Activated naive CD8-positive, alpha-beta T cell treated with anti-CD3 and anti-CD28 coated beads, Interleukin-2, amount 50 U/mL, for 16 hours (primary cell): ENCODE measurements around the gene RGS2.

Experiments used
- DNase-seq: peaks from one replicate; pipeline ENCODE4 v3.0.0-alpha.2; 2020; ENCODE audit warnings: low read depth, low spot score

RGS2 gene, protein sequence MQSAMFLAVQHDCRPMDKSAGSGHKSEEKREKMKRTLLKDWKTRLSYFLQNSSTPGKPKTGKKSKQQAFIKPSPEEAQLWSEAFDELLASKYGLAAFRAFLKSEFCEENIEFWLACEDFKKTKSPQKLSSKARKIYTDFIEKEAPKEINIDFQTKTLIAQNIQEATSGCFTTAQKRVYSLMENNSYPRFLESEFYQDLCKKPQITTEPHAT

DNA sequence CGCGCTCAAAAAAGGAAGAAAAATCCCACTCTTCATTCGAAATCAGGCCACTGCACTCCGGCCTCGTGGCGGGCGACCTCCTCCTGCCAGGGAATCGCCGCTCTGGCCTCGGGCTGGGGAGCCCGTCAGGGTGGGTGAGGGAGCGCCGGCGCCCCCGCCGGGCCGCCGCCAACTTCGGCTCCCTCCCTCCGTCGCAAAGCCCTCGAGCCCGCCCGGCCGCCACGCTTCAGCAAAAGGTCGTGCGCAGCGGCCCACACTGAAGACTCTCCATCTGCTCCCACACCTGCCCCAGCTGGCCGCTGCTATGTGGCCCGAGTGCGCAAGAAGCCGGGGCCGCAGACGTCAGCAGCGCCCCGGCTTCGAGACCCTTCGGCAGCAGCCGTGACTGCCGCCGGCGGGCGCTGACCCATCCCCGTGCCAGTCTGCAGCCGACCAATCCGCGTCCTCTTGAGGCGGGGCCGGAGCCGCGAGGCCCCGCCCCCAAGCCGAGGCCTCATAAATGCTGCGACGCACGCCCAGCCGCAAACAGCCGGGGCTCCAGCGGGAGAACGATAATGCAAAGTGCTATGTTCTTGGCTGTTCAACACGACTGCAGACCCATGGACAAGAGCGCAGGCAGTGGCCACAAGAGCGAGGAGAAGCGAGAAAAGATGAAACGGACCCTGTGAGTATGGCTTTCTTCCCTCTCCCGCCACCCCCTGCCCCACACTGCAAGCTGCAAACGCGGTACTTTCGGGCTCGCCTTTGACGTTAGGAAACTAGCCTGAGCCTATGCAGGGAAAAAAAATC lies at the start of gene RGS2:
Gene RGS2 (plus strand): TSS at position 522 of the 789 bp plus-strand sequence. CDS start 33 bp downstream, at position 555.
- DNase-seq: peak; percentile 61

DNA sequence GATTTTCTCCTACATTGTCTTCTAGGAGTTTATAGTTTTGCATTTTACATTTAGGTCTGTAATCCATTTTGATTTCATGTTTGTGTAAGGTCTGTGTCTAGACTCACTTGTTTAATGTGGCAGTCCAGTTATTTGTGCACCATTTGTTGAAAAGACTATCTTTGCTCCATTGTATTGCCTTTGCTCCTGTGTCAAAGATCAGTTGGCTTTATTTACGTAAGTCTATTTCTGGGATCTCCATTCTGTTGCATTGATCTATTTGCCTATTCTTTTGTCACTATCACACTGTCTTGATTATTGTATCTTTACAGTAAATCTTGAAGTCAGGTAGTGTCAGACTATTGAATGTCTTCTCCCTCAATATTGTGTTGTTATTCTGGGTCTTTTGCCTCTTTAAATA lies 49.7 kb upstream of the RGS2 start:
- no peak for DNase-seq

DNA sequence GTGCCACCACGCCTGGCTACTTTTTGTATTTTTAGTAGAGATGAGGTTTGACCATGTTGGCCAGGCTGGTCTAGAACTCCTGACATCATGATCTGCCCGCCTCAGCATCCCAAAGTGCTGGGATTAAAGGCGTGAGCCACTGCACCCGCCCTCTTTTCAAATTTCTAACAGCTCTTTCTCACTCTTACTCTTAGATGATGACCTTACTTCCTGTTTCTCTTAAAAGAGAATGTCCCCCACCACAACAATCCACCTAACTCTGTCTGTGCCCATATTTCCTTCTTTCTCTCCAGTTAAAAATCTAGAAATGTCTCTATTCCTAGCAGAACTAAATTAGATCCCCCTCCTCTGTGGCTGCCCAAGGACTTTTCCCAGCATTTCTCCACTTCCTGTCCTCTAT lies 46.6 kb upstream of the RGS2 start:
- DNase-seq: no peak

DNA sequence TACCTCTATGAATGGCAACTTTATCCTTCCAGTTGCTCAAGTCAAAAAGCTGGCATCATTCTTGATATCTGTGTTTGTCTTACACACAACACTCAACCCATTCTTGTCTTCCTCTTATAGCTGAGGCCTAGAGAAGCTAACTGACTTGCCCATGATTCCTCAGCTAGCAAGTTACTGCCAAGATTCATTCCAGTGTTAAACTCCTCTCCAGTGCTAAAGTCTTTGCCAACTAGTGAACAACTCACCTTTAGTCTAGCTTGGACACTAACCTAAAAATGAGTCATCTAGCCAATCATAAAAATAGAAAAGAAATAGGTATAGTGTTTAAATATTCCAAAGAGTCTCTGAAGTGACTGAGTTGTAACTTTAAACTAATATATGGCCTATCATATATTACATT lies 45.6 kb upstream of the RGS2 start:
- DNase-seq: no peak

DNA sequence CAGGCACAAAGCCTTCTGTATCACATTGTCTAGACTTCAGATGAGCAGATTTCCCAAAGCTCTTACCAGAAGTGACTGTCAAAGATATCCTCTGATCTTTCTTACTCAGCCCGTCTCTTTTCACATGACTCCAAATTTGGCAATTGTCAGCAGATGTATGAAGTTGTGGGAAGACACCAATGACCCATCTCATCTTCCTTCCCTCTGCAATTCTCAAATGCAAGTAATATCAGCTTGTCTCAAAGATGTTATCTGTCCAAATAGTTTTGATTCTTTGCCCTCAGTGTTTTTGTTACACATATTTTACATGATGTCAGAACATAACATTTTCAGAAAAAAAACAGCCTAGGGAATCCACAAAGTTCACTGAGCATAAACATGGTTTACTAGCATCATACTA lies 45.1 kb upstream of the RGS2 start:
- DNase-seq: no peak

DNA sequence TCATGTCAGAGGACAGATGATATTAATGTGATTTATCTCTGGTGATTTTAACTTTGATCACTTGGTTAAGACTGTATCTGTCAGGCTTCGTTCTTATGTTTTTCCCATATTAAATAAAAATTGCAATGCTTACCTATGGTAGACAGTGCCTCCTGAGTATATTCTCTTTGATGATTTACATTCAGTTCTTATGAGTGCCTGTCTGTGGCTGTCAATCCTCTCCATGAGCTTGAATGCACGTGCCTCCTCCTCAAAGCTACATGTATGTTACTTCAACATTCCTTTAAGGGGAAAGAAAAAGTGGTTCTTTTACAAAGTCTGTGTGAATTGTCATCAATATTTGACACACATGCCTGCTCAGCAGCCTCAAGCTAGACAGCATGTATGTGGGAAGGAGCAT lies 44.2 kb upstream of the RGS2 start:
- DNase-seq: no peak

DNA sequence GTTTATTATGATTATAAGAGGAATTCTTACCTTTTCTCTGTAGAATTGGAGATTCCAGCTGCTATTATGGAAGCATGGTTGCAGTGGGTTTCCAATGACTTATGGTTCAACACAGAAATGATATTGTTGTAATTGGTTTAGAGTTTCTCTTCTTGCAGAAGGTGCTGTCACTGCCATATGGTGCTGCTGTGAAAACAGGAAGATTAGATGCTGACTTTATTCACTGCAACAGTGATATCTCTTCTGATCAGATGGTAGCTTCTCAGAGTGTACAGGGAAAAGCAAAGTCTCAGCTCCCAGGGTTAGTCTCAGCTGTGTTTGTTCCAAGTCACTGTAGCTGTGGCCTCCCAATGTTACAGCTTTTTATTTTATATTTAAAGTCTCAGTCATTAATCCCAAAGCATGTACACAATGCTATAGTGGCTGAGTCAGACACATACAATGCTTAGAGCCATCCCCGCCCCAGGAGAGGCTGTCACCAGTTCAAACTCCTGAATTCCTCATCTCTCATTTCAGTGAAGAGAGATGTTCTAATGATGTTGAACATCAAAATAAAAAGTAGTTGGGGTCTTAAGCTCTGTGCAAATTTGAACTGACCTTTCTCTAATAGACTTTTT lies 42.7 kb upstream of the RGS2 start:
- DNase-seq: no peak

DNA sequence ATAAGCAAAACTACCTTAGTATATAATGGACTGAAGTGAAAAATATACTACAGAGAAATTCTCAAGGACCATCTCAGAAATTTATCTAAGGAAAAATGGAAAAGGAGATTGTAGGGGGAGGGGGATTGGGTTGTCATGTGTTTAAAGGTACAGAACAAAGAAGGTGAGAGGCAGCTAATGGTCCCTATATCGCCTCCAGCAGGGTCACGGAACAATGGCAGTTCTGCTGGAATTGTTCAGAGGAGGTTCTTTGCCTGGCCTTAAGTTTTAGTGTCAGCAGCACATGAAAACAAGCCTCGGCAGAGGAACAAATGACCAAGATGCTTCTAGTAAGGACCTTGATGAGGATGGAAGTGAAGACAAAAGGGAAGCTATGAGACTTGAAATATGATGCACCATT lies 42.0 kb upstream of the RGS2 start:
- no peak for DNase-seq

DNA sequence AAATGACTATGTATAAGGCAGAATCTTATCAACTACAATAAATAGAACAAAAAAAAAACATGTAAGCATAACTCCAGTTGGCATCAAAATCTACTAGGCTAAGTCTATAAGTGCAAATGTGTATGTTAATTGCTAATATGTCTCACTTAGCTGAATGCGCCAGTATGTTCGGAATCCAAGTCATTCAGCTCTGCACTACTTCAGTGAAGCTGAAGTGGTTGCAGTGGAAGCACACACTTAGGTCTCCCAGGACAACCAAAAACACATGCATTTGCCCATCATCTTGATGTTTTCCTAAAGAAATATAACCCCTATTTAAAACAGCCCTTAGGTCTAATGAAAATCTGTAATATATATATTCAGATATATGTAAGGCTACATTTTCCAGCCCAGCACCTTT lies 41.0 kb upstream of the RGS2 start:
- DNase-seq: no peak

DNA sequence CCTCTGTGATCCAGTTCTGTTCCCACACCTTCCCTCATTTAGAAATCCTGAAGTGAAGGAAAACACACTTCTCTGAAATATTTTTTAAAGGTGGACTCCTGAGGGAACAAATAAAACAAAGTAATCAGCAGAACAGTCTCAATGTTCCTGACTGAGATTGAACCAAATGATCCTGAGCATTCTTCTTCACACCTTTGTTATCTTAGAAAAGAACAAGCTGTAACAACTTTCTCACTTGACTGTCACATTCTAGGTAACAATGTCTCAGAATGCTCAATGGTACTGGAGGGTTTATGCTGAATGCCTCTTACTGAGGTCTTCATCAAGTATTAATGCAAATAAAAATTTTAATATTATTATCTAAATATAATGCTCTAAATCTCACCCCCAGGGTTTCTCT lies 40.4 kb upstream of the RGS2 start:
- no peak for DNase-seq

DNA sequence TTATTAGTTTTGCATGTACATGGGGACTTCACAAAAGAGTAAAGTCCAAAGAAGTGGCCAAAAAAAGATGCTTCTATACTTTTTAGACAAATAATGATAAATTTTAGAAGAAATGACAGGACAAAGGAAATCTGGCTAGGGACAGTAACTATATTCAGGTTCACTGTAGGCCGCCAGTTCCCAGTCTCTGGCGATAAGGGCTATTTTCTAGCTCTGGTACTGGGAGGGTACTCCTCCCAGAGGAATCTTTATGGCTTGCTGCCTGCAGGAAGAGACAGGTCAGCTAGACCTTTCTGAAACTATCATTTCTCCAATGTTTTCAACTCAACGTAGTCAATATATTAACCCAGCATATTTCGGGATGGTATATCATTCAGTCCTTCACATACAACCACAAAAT lies 37.5 kb upstream of the RGS2 start:
- no peak for DNase-seq

DNA sequence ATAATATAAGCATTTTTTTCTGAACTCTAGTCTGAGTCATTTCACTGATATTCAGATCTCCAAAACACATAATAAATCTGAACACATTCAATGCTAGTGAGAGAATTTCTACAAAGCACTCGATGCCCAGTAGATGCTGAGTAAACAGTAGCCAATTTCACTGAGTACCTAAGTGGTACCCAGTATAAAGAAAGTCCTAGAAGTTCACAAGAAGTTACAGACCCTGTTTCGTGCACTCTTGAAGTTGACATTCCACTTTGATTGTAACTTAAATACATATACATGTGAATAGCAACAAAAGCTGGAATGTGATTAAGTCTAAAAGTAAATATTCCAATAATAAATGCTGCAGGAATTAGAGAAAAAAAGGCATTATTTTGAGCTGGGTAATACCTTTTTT lies 33.2 kb upstream of the RGS2 start:
- DNase-seq: no peak

DNA sequence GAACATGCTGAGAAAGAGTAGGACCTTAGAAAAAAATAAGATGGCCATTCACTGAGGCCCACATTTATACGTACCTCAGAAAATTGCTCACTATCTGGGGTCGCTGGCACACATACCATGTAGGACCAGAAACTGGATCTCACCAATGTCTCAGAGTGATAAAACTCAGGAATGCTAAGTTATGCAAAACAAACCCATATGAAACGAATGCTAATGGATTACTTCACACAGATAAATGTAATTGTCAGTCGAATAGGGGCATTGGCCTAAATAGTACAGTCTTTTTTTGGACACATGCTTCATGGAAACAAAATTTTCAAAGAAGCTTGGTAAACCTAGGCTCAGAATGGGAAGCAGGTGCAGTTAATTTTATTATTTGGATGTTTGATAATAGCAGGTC lies 32.6 kb upstream of the RGS2 start:
- no peak for DNase-seq

DNA sequence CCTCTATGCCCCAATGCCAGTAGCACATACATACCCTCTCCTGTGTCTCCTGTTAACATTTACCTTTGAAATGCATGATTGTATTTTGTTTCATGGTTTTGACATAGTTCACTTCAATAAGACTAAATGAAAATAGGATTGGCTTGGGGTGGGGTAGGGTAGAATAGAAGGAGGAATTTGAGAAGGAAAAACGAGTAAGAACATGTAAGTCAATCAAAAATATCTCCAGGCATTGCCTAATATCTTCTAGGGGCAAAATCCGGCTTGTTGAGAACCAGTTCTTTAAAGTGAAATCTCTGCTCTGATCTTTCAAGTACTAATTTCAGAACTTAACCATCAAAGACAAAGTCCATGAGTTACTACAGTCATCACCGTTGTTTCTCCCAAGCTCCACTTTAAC lies 31.8 kb upstream of the RGS2 start:
- no peak for DNase-seq

DNA sequence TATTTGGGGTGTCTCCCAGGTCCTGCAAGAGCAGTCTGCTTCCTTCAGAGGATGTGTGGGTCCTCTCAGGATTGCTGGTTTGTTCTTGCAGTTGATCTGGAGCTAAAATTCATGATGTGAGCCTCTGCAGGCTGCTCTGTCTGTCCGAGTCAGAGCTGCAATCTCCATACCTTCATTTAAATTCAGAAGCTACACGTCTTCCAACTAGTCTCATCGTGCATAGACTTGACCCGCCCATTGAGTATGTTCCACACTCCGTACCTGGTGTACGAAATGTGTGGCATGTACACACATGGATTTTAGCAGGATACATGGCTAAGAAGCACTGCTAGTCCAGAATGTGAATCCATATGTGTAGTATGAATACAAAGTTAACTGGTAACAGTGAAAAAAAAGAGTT lies 25.0 kb upstream of the RGS2 start:
- DNase-seq: no peak

DNA sequence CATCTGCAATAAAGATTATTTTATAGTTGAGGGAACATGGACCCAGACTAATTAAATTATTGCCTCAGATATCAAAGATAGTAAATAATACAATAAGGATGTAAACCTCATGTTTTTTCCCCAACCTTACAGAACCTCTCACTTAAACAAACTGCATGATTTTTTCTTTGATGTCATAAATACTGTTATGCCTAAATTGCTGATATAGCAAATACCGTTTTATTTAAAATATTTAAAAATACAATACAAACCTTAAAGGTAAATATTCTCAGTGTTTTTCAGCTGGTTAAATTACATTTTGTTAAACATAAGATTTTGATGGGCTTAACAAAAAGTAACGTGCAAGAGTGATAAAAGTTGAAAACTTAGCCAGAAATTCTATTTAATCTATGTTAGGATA lies 24.4 kb upstream of the RGS2 start:
- no peak for DNase-seq

DNA sequence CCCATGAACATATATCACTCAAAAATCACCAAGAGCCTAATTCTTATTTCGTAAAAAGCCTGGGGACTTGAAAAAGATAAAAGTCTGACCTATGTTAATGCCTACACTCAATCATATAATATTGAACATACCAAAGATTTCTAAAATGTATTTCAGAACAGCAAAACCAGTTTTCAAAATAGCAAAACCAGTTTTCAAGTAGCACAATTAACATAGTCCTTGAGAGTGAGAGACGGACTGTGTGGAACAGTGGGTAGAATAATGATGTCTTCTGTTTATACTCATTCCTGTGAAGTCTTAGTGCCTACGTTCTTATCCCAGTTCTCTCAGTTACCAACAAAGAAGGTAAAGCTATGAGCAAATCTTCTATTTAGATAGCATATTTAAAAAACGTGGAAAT lies 22.3 kb upstream of the RGS2 start:
- DNase-seq: no peak

DNA sequence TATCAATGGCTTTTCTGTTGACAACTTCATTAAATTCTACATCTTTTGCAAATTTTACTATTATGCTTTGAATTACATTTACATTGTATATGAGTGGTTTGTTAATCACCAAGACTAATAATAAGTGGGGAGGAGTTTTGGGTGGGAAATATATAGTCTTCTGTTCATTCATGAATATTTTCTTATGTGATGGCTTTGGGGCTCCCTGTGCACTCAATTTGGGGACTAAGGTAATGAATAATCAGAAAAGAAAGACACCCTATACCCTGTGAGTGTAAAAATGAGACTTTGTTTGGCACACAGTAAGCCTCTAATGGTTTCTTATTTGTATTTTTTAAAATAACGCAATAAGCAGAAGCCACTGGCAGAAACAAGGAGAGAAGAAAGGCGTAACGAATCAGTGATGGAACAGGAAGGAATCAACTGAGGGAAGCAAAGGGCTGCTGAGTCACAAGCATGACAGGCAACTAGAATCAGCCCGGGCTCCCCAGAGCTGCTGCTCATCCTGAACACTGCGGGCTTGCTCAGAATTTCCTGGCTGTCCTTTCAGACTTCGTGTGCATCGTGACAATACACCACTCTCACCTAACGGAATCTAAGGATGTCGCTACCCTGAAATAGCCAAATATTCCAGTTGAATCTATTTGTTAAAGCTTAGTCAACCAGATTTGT lies 20.8 kb upstream of the RGS2 start:
- no peak for DNase-seq

DNA sequence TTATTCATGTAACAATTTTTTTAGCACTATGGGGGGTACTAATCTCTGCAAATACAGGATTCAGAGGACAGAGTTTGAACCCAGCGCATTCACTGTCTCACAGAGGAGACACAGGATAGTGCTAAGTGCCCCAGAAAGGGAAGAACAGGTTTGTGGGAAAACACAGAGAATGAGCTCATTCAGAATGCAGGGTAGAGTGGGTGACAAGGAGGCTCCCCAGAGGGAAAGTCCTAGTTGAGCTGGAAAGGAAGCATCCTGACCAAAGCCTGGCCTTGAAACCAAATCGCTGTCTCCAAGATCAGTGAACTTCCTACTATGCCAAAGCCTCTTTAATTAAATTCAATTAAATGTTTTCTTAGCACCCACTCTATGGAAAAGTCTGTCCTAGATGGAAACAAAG lies 19.0 kb upstream of the RGS2 start:
- no peak for DNase-seq

DNA sequence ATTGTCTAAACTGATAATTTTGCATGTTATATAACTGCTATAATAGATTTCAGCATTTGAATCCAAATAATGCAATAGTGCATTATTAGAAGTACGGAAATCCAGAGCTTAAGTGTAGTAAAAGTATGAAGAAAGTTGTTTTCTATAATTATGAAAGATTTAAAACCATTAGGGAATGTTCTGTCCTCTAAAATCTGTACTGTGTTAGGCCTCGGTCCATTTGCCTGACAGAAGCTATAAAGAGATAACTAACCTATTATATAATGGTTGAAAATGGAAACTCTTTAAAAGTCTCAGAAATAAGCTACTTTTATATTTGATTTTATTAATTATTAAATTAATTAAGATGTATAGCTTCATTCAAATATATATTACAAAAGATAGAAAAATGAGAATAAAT lies 16.2 kb upstream of the RGS2 start:
- no peak for DNase-seq

DNA sequence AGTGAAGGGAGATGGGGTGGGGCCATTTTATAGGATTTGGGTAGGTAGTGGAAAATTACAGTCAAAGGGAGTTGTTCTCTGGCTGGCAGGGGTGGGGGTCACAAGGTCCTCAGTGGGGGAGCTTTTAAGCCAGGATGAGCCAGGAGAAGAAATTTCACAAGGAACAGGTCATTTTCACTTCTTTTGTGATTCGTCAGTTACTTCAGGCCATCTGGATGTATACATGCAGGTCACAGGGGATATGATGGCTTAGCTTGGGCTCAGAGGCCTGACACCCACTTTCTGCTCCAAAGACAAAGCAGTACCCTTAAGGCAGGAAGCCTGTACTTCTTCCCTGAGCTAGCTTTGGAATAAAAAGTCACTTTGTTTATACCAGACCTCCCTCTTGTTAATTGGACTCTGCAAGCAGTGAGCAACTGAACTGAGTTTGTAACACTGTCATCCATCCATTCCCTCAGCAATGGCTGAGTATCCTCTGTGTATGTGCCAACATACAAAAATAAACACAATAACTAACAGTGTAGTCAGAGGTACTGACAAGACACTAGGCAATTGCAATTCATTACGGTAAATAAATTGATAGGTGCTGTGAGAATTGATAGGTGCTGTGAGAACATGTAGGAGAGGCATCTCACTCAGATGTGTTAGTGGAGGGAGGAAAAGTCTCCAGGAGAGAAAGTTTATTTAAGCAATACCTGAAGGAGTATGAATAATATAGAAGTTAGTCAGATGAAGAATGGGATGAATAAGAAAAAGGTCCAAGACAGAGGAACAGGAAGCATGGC lies 14.7 kb upstream of the RGS2 start:
- no peak for DNase-seq

DNA sequence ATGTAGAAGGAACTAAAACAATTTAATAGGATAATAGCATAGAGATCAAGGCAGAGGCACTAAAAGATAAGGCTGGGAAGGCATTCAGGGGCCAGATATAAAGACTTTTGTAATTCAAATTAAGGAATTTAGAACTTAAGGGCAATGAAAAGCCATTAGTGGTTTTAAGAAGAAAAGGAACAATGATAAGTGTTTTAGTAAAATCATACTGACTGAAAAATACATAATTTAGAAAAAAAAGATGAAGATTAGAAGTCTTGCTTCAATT lies 14.1 kb upstream of the RGS2 start:
- DNase-seq: no peak
